Vagina (tissue), 2 donors: Measurements from ENCODE around the gene S1PR4. TPM values are rescaled to one million over a fixed set of nuclear protein-coding genes. Genes with fewer than 3 reads are reported as not detected.
A peak's percentile ranks its signal among the peaks of the same experiment; 100 is the strongest.

Source experiments
- DNase-seq, 2 donors: peaks; one replicate each; pipeline ENCODE4 v3.0.0-alpha.2; 2017; ENCODE audit errors: extremely low spot score in 2 of 2
- H3K27ac ChIP-seq: fragments of 200-600 bp; sonication (generic); one replicate; pipeline ENCODE4 v1.5.1; 2019
- H3K27me3 ChIP-seq: fragments of 200-600 bp; sonication (generic); one replicate; pipeline ENCODE4 v1.5.1; 2019
- H3K36me3 ChIP-seq, 2 donors: fragments of 200-600 bp; sonication (generic); one replicate each; pipeline ENCODE4 v1.5.1; 2017 to 2019
- H3K4me1 ChIP-seq: fragments of 200-600 bp; sonication (generic); one replicate; pipeline ENCODE4 v1.5.1; 2019
- H3K4me3 ChIP-seq, 2 donors: fragments of 200-600 bp; sonication (generic); 1 replicate in 1 of 2; 2 replicates in 1 of 2; pipeline ENCODE4 v1.5.1; 2016 to 2019
- H3K9me3 ChIP-seq: fragments of 200-600 bp; sonication (generic); one replicate; pipeline ENCODE4 v1.5.1; 2019
- CTCF ChIP-seq, 3 experiments: fragments of 450-650 bp in 2 of 3; fragments of 200-600 bp in 1 of 3; sonication (generic) in 1 of 3; IDR thresholded peaks; one replicate each; pipeline ENCODE4 v1.5.1; 2017 to 2019; ENCODE audit warnings: antibody characterized with exemption in 3 of 3, mild to moderate bottlenecking in 2 of 3, moderate library complexity in 2 of 3
- POLR2A ChIP-seq, 2 donors: fragments of 450-650 bp; IDR thresholded peaks; one replicate each; pipeline ENCODE4 v1.6.1; 2017; ENCODE audit warnings: antibody characterized with exemption in 2 of 2, mild to moderate bottlenecking in 2 of 2, moderate library complexity in 2 of 2
- POLR2AphosphoS5 ChIP-seq, 2 donors: sonication (generic); formaldehyde crosslinking; IDR thresholded peaks; one replicate each; pipeline ENCODE4 v1.9.0; 2017; ENCODE audit warnings: antibody characterized with exemption in 2 of 2, mild to moderate bottlenecking in 2 of 2, low read depth in 1 of 2; ENCODE audit not compliant: insufficient read depth in 1 of 2
- intact Hi-C: fragments of 100-400 bp; cut with DNase I; formaldehyde crosslinking; loops from one replicate; pipeline ENCODE4 v1.15.1; 2023
- total RNA-seq: library from RNA; depleted of rRNA; stranded (reverse); fragments of >200 nt; gene quantifications from one replicate; pipeline ENCODE4 v1.2.3, GENCODE V29; 2016

Gene S1PR4
- total RNA-seq, 1 donor from 2014 or later: not detected

- peaks cover 37% of the 10 kb centered on the region for H3K4me1 ChIP-seq
- TF ChIP-seq POLR2A (IDR thresholded peaks at IDR 0.05) (no peak), CTCF (IDR thresholded peaks at IDR 0.05) (no peak), POLR2AphosphoS5 (IDR thresholded peaks at IDR 0.05; ENCODE audit: insufficient read depth in 1 of 2, low read depth in 1 of 2) (no peak)
- H3K27ac ChIP-seq: peak overlapping the region; percentile 86
Observed at GRCh38 chr19:3186160-3186688, 7.7 kb downstream of the S1PR4 start.

GRCh38 chr19:3186891-3187661 lies 8.5 kb downstream of the S1PR4 start:
- intact Hi-C loops: no loop called here
- Histone ChIP-seq H3K4me3 (peak overlapping the region; percentile 76 to 100), H3K36me3 (peaks cover 0 to 10% of the 10 kb centered on the region in 2 donors), H3K27ac (no peak overlapping the region), H3K27me3 (no peaks in the 10 kb centered on the region), H3K9me3 (no peaks in the 10 kb centered on the region), H3K4me1 (peaks cover 37% of the 10 kb centered on the region)
- no peak for TF ChIP-seq POLR2AphosphoS5 (IDR thresholded peaks at IDR 0.05; ENCODE audit: insufficient read depth in 1 of 2, low read depth in 1 of 2)
- no peak for TF ChIP-seq POLR2A (IDR thresholded peaks at IDR 0.05)
- TF ChIP-seq CTCF (IDR thresholded peaks at IDR 0.05): no peak
- no peak for DNase-seq

More at GRCh38 chr19:3186160-3186688, 7.7 kb downstream of the S1PR4 start:
- H3K4me3 ChIP-seq: peak overlapping the region; percentile 76 to 100
- H3K36me3 ChIP-seq: peaks cover 0 to 10% of the 10 kb centered on the region in 2 donors
- no peaks in the 10 kb centered on the region for H3K27me3 ChIP-seq
- intact Hi-C loops: no loop called here
- DNase-seq: no peak
- H3K9me3 ChIP-seq: no peaks in the 10 kb centered on the region

GRCh38 chr19:3187662-3188511 lies 9.3 kb downstream of the S1PR4 start:
- intact Hi-C loops: no loop called here
- H3K27ac ChIP-seq: no peak overlapping the region
- H3K36me3 ChIP-seq: peaks cover 0 to 10% of the 10 kb centered on the region in 2 donors
- DNase-seq: no peak
- TF ChIP-seq POLR2A (IDR thresholded peaks at IDR 0.05) (no peak), POLR2AphosphoS5 (IDR thresholded peaks at IDR 0.05; ENCODE audit: insufficient read depth in 1 of 2, low read depth in 1 of 2) (no peak), CTCF (IDR thresholded peaks at IDR 0.05) (no peak)
- H3K27me3 ChIP-seq: no peaks in the 10 kb centered on the region
- peaks cover 37% of the 10 kb centered on the region for H3K4me1 ChIP-seq
- H3K9me3 ChIP-seq: no peaks in the 10 kb centered on the region
- no peak overlapping the region for H3K4me3 ChIP-seq

GRCh38 chr19:3188627-3189596 lies 10.3 kb downstream of the S1PR4 start:
- DNase-seq: no peak
- H3K36me3 ChIP-seq: peaks cover 0 to 10% of the 10 kb centered on the region in 2 donors
- intact Hi-C loops: no loop called here
- H3K9me3 ChIP-seq: no peaks in the 10 kb centered on the region
- no peak overlapping the region for H3K27ac ChIP-seq
- H3K4me1 ChIP-seq: peaks cover 37% of the 10 kb centered on the region
- H3K27me3 ChIP-seq: no peaks in the 10 kb centered on the region
- TF ChIP-seq CTCF (IDR thresholded peaks at IDR 0.05) (no peak), POLR2AphosphoS5 (IDR thresholded peaks at IDR 0.05; ENCODE audit: insufficient read depth in 1 of 2, low read depth in 1 of 2) (no peak), POLR2A (IDR thresholded peaks at IDR 0.05) (no peak)
- no peak overlapping the region for H3K4me3 ChIP-seq
